CD4-positive, alpha-beta T cell (primary cell): Measurements from ENCODE around the gene SFMBT1. TPM values are rescaled to one million over a fixed set of nuclear protein-coding genes. Genes with fewer than 3 reads are reported as not detected.

Experiments used
- ATAC-seq: fragments of 200-7000 bp; cut with Tn5 transposase; one replicate; pipeline ENCODE4 v1.10.0; 2022; ENCODE audit warnings: mild to moderate bottlenecking; ENCODE audit not compliant: poor library complexity
- CTCF ChIA-PET: fragments of 350-600 bp; sonication (Branson Sonifier 250); formaldehyde crosslinking; loops from one replicate; lab custom pipeline; 2021; ENCODE audit warnings: antibody characterized with exemption, inconsistent platforms; lab: Charles Lee
- POLR2A ChIA-PET: fragments of 350-600 bp; sonication (Branson Sonifier 250); formaldehyde crosslinking; loops from one replicate; lab custom pipeline; 2021; ENCODE audit warnings: antibody characterized with exemption, inconsistent platforms; lab: Charles Lee
- DNase-seq, 14 experiments: peaks; one replicate each; pipeline ENCODE4 v3.0.0-alpha.2; 2013 to 2020; ENCODE audit warnings: mixed read lengths in 2 of 14
- H3K27ac ChIP-seq, 2 donors: one replicate each; pipeline versions ENCODE4 v1.5.1 to v1.7.0; 2013; ENCODE audit warnings: low read length in 2 of 2, low read depth in 1 of 2, mild to moderate bottlenecking in 1 of 2
- H3K27me3 ChIP-seq, 2 experiments: 1 replicate in 1 of 2; 2 replicates in 1 of 2; pipeline versions ENCODE4 v1.6.1 to v1.7.0; 2013; ENCODE audit warnings: low read length in 2 of 2, control low read depth in 1 of 2, mild to moderate bottlenecking in 1 of 2, moderate library complexity in 1 of 2; ENCODE audit not compliant: insufficient read depth in 2 of 2, control insufficient read depth in 1 of 2
- H3K36me3 ChIP-seq: one replicate; pipeline ENCODE4 v1.6.1; 2013; ENCODE audit warnings: low read length, control low read depth; ENCODE audit not compliant: insufficient read depth
- H3K4me1 ChIP-seq: one replicate; pipeline ENCODE4 v1.6.1; 2013; ENCODE audit warnings: low read length, control low read depth; ENCODE audit not compliant: insufficient read depth
- H3K4me3 ChIP-seq: one replicate; pipeline ENCODE4 v1.5.1; 2013; ENCODE audit warnings: mild to moderate bottlenecking, low read length, moderate library complexity
- H3K9me3 ChIP-seq, 2 experiments: 1 replicate in 1 of 2; 2 replicates in 1 of 2; pipeline versions ENCODE4 v1.6.1 to v1.7.0; 2013; ENCODE audit warnings: low read length in 2 of 2, mild to moderate bottlenecking in 2 of 2, control low read depth in 1 of 2, moderate library complexity in 1 of 2; ENCODE audit not compliant: control insufficient read depth in 1 of 2, insufficient read depth in 1 of 2
- H3K27ac Mint-ChIP-seq: one replicate; pipeline ENCODE4 v1.8.0; 2020; ENCODE audit warnings: mixed read lengths
- H3K27me3 Mint-ChIP-seq: one replicate; pipeline ENCODE4 v1.8.0; 2021; ENCODE audit warnings: mixed read lengths
- H3K36me3 Mint-ChIP-seq: one replicate; pipeline ENCODE4 v1.8.0; 2021; ENCODE audit warnings: low read depth, mixed read lengths
- H3K4me1 Mint-ChIP-seq: one replicate; pipeline ENCODE4 v1.8.0; 2021; ENCODE audit warnings: low read depth, mixed read lengths
- H3K4me3 Mint-ChIP-seq: one replicate; pipeline ENCODE4 v1.8.0; 2020; ENCODE audit warnings: mild to moderate bottlenecking, mixed read lengths
- H3K9me3 Mint-ChIP-seq: one replicate; pipeline ENCODE4 v1.8.0; 2020; ENCODE audit warnings: mixed read lengths
- intact Hi-C, 2 experiments: fragments of 100-400 bp; cut with DNase I in 1 of 2; cut with micrococcal nuclease in 1 of 2; formaldehyde crosslinking; loops; one replicate each; pipeline versions ENCODE4 v1.15.1 to v1.9.0; 2023 to 2025; cut with DNase I, micrococcal nuclease
- total RNA-seq, 174 experiments: library from RNA in 2 of 174; stranded (reverse) in 2 of 174; gene quantifications; one replicate each; pipeline ENCODE4 v1.2.3 and lab custom pipeline; 2021 to 2026
- TF ChIP-seq, protein P1 (sequence below): fragments of 200-600 bp; IDR thresholded peaks from one replicate; pipeline ENCODE4 v1.8.0; 2022; ENCODE audit warnings: antibody characterized with exemption, mild to moderate bottlenecking

The SFMBT1 gene
- total RNA-seq, 2 experiments from 2014 or later, result 54.3 to 55.9 TPM

DNA sequence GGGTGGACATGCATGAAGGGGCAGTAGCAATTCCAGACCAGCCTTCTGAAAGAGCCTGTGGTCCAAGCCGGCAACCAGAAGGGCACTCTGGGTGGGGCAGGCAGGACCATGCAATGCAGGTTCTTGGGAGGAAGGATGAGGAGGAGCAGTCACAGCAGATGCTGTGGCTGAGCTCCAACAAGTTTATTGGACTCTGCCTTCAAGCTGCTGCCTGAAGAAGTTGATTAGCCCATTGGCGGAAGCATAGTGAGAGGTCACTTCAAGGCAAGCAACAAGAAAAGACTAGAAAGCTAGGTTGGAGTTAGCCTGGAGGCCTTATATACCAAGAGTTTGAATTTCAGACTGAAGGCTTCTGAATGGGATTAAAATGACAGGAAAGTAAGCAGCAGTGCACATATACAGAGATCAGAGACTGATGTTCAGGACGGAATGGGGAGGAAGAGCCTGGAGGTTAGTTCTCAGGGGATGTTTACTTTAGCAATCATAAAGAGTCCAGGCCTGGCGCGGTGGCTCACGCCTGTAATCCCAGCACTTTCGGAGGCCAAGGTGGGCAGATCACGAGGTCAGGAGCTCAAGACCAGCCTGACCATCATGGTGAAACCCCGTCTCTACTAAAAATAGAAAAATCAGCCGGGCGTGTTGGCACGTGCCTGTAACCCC lies 39.9 kb downstream of the SFMBT1 start:
- Mint-ChIP-seq H3K36me3 (peaks cover 10% of the 10 kb centered on the region), H3K27me3 (no peaks in the 10 kb centered on the region), H3K27ac (no peak overlapping the region), H3K9me3 (no peaks in the 10 kb centered on the region), H3K4me1 (peaks cover 73% of the 10 kb centered on the region), H3K4me3 (no peak overlapping the region)
- H3K4me3 ChIP-seq, result no peak overlapping the region
- no peaks in the 10 kb centered on the region for H3K27me3 ChIP-seq
- H3K27ac ChIP-seq, result no peak overlapping the region
- no peaks in the 10 kb centered on the region for H3K9me3 ChIP-seq
- ChIA-PET CTCF (interaction anchor here (1.1 to 1.6 kb wide), 2 partner anchors 12 to 39 kb away, joined by 3 read pairs; no protein-coding TSS in a partner anchor), POLR2A (no interaction called here)
- no peak for DNase-seq
- intact Hi-C loops, result no loop called here
- no peaks in the 10 kb centered on the region for H3K36me3 ChIP-seq
- no peak for ATAC-seq
- H3K4me1 ChIP-seq, result peaks cover 10% of the 10 kb centered on the region
- TF ChIP-seq, protein P1, sequence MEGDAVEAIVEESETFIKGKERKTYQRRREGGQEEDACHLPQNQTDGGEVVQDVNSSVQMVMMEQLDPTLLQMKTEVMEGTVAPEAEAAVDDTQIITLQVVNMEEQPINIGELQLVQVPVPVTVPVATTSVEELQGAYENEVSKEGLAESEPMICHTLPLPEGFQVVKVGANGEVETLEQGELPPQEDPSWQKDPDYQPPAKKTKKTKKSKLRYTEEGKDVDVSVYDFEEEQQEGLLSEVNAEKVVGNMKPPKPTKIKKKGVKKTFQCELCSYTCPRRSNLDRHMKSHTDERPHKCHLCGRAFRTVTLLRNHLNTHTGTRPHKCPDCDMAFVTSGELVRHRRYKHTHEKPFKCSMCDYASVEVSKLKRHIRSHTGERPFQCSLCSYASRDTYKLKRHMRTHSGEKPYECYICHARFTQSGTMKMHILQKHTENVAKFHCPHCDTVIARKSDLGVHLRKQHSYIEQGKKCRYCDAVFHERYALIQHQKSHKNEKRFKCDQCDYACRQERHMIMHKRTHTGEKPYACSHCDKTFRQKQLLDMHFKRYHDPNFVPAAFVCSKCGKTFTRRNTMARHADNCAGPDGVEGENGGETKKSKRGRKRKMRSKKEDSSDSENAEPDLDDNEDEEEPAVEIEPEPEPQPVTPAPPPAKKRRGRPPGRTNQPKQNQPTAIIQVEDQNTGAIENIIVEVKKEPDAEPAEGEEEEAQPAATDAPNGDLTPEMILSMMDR, result no peak

DNA sequence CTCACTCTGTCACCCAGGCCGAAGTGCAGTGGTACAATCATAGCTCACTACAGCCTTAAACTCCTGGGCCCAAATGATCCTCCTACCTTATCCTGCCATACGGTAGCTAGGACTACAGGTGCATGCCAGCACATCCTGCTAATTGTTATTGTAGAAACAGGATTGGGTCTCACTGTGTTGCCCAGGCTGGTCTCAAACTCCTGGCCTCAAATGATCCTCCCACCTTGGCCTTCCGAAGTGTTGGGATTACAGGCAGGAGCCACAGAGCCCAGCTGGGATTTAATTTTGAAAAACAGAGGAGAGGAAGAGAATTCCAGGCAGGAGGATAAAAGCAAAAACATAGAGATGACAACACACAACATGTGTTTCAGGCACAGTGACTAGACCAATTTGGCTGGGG lies 40.5 kb downstream of the SFMBT1 start:
- ATAC-seq (no peak), DNase-seq (no peak)
- Mint-ChIP-seq H3K27me3 (no peaks in the 10 kb centered on the region), H3K9me3 (no peaks in the 10 kb centered on the region), H3K4me3 (no peak overlapping the region), H3K36me3 (peaks cover 10% of the 10 kb centered on the region), H3K27ac (no peak overlapping the region), H3K4me1 (peaks cover 70% of the 10 kb centered on the region)
- Histone ChIP-seq H3K9me3 (no peaks in the 10 kb centered on the region), H3K36me3 (no peaks in the 10 kb centered on the region), H3K27me3 (no peaks in the 10 kb centered on the region), H3K4me1 (peaks cover 8% of the 10 kb centered on the region), H3K27ac (no peak overlapping the region), H3K4me3 (no peak overlapping the region)
- TF ChIP-seq, protein P1, result no peak
- POLR2A ChIA-PET, result interaction anchor here (0.8 kb wide), 1 partner anchor 22 kb away, joined by 5 read pairs; no protein-coding TSS in a partner anchor
- CTCF ChIA-PET, result interaction anchor here (1.6 kb wide), 1 partner anchor 11 kb away, joined by 3 read pairs; no protein-coding TSS in a partner anchor
- intact Hi-C loops, result no loop called here

DNA sequence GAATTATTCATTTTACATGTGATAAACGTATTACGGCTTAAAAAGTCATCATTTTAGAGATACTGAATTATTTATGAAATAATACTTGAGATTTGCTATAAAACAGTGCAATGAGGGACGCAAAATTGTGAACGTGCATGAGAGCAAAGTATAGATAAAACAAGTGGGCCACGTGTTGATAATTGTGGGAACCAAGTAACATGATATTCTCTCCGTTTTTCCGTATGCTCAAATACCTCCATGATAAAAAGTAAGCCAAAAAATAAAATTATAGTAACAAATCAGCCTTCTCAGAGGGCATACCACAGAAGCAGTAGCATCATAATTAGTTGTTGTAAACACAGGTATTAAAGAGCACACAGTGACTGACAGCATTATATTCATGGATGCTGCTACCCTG lies 42.6 kb downstream of the SFMBT1 start:
- DNase-seq (no peak), ATAC-seq (no peak)
- Mint-ChIP-seq H3K27ac (peak overlapping the region; percentile 47), H3K4me1 (peaks cover 56% of the 10 kb centered on the region), H3K27me3 (no peaks in the 10 kb centered on the region), H3K4me3 (no peak overlapping the region), H3K36me3 (peaks cover 14% of the 10 kb centered on the region), H3K9me3 (no peaks in the 10 kb centered on the region)
- Histone ChIP-seq H3K27me3 (no peaks in the 10 kb centered on the region), H3K4me3 (no peak overlapping the region), H3K4me1 (no peaks in the 10 kb centered on the region), H3K27ac (no peak overlapping the region), H3K9me3 (no peaks in the 10 kb centered on the region), H3K36me3 (no peaks in the 10 kb centered on the region)
- POLR2A ChIA-PET, result interaction anchor here (0.6 to 1.0 kb wide), 2 partner anchors 9 to 19 kb away, joined by 3 to 4 read pairs; no protein-coding TSS in a partner anchor
- intact Hi-C loops, result no loop called here
- CTCF ChIA-PET, result interaction anchor here (0.6 kb wide), 1 partner anchor 32 kb away, joined by 3 read pairs; no protein-coding TSS in a partner anchor
- TF ChIP-seq, protein P1, result no peak
